ENCODE data around the gene PRUNE1.

Gene PRUNE1

GRCh38 chr1:151005729-151006319 is 2.4 kb upstream of the PRUNE1 start:
- DNase-seq (ENCODE audit: low read depth in 2 of 2), result no peak

- DNase-seq (ENCODE audit: low read depth in 2 of 2), result peak; percentile 62
Observed at GRCh38 chr1:151006327-151007052, 1.8 kb upstream of the PRUNE1 start, which contains the start of gene MINDY1. Gene MINDY1 (minus strand): TSS chr1:151006902. CDS start chr1:151002617, 4,285 bp downstream.

GRCh38 chr1:151007853-151008243 is 401 bp upstream of the PRUNE1 start:
- DNase-seq (ENCODE audit: low read depth in 2 of 2), result no peak

- DNase-seq (ENCODE audit: low read depth in 2 of 2), result no peak
Observed at GRCh38 chr1:151009206-151009587, 948 bp downstream of the PRUNE1 start.

- DNase-seq (ENCODE audit: low read depth in 2 of 2), result no peak
Observed at GRCh38 chr1:151009674-151010345, 1.6 kb downstream of the PRUNE1 start.

- DNase-seq (ENCODE audit: low read depth in 2 of 2), result no peak
Observed at GRCh38 chr1:151010346-151010726, 2.1 kb downstream of the PRUNE1 start.

- DNase-seq (ENCODE audit: low read depth in 2 of 2), result no peak
Observed at GRCh38 chr1:151011154-151011850, 3.1 kb downstream of the PRUNE1 start.

- no peak for DNase-seq (ENCODE audit: low read depth in 2 of 2)
Observed at GRCh38 chr1:151012684-151013471, 4.6 kb downstream of the PRUNE1 start.

GRCh38 chr1:151013518-151013917 is 5.3 kb downstream of the PRUNE1 start:
- no peak for DNase-seq (ENCODE audit: low read depth in 2 of 2)

GRCh38 chr1:151024540-151025146 is 16.4 kb downstream of the PRUNE1 start:
- DNase-seq (ENCODE audit: low read depth in 2 of 2), result no peak

- no peak for DNase-seq (ENCODE audit: low read depth in 2 of 2)
Observed at GRCh38 chr1:151026460-151026859, 18.2 kb downstream of the PRUNE1 start.

GRCh38 chr1:151032164-151032563 is 23.9 kb downstream of the PRUNE1 start:
- no peak for DNase-seq (ENCODE audit: low read depth in 2 of 2)

GRCh38 chr1:151035167-151035566 is 26.9 kb downstream of the PRUNE1 start:
- DNase-seq (ENCODE audit: low read depth in 2 of 2), result no peak

- no peak for DNase-seq (ENCODE audit: low read depth in 2 of 2)
Observed at GRCh38 chr1:151036356-151036755, 28.1 kb downstream of the PRUNE1 start, which contains the start of gene BNIPL. Gene BNIPL (plus strand): TSS chr1:151036586. CDS start chr1:151036726, 140 bp downstream.

GRCh38 chr1:151037032-151037431 is 28.8 kb downstream of the PRUNE1 start:
- no peak for DNase-seq (ENCODE audit: low read depth in 2 of 2)

GRCh38 chr1:151039521-151039920 is 31.3 kb downstream of the PRUNE1 start:
- no peak for DNase-seq (ENCODE audit: low read depth in 2 of 2)

- no peak for DNase-seq (ENCODE audit: low read depth in 2 of 2)
Observed at GRCh38 chr1:151043163-151043562, 34.9 kb downstream of the PRUNE1 start.

GRCh38 chr1:151047591-151047924 is 39.3 kb downstream of the PRUNE1 start, which contains the start of gene C1orf56:
Gene C1orf56 (plus strand): TSS chr1:151047751. CDS start chr1:151047848, 97 bp downstream.
- peak in 1 of 2 experiments; percentile 38 for DNase-seq (ENCODE audit: low read depth in 2 of 2)

GRCh38 chr1:151047925-151048644 is 39.8 kb downstream of the PRUNE1 start:
- no peak for DNase-seq (ENCODE audit: low read depth in 2 of 2)

GRCh38 chr1:151048645-151049032 is 40.4 kb downstream of the PRUNE1 start:
- DNase-seq (ENCODE audit: low read depth in 2 of 2), result no peak
